Esophagus mucosa (tissue), 1 donor: ENCODE measurements around the gene FLOT2. TPM values are rescaled to one million over a fixed set of nuclear protein-coding genes. Genes with fewer than 3 reads are reported as not detected.
A peak's percentile ranks its signal among the peaks of the same experiment; 100 is the strongest.
"Not testable (repeated sequence)": the region's sequence is repeated elsewhere in the genome, so short reads cannot be mapped to it uniquely, and the experiment has no call there.

Experiments
- ATAC-seq: fragments of 200-7000 bp; cut with Tn5 transposase; one replicate; pipeline ENCODE4 v1.9.1; 2020
- total RNA-seq: library from RNA; stranded (reverse); gene quantifications from one replicate; pipeline ENCODE4 v1.2.4, GENCODE V29; 2023
- donor health status: DM: yes; HTN: yes; CAD: no.

FLOT2 gene
- total RNA-seq, 1 donor from 2014 or later, result 111 TPM

DNA sequence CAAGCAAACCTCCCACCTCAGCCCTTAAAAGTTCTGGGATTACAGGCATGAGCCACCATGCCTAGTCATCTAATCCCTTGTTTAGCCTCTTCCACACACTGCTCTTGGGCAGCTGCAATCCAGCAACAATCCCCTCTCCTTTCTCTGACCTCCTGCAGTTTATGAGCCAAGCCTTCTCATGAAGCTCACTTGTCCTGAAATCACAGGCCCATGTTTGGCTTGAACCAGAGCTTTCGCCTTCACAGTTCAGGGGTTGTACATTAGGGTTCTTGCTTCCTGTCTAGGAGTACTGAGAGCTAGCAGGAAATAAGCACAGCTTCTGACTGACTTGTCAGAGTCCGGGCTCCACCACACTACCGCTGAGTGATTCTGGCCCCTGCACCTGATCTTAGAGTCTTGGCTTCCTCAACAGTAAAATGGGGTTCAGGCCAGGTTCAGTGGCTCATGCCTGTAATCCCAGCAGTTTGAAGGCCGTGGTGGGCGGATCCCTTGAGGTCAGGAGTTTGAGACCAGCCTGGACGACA, 26.4 kb downstream of the FLOT2 start:
- peak; percentile 74 for ATAC-seq

DNA sequence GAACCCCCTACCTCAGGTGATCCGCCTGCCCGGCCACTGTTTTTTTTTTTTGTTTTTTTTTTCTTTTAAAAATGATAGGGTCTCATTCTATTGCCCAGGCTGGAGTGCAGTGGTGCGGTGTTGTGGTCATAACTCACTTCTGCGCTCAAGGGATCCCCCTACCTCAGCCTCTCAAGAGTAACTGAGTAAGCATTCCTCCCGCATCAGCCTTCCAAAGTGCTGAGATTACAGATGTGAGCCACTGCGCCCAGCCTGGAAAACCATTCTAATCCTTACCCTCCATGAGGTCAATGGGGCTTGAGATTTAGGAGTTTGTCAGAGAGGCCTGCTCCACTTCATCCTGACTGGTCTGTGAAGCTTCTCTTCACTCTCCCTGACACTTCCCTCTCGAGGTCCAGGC, 30.3 kb downstream of the FLOT2 start:
- no peak for ATAC-seq

DNA sequence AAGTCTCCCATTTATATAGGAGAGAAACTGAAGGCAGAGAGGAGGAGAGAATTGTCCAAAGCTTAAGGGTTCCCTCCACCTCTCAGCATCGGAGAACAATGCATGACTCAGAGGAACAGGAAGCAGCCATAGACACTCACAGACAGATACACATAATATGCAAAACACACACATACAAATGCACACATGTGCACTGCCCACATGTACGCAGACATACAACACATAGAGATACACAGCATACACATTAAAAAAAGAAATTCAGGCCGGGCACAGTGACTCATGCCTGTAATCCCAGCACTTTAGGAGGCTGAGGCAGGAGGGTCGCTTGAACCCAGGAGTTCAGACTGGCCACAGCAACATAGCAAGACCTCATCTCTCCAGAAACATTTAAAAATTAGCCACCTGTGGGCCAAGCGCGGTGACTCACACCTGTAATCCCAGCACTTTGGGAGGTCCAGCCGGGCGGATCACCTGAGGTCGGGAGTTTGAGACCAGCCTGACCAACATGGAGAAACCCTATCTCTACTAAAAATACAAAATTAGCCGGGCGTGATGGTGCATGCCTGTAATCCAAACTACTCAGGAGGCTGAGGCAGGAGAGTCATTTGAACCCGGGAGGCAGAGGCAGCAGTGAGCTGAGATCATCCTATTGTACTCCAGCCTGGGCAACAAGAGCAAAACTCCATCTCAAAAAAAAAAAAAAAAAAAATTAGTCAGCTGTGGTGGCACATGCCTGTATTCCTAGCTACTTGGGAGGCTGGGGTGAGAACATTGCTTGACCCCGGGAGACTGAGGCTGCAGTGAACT, 31.4 kb downstream of the FLOT2 start:
- ATAC-seq, result peak; percentile 83

DNA sequence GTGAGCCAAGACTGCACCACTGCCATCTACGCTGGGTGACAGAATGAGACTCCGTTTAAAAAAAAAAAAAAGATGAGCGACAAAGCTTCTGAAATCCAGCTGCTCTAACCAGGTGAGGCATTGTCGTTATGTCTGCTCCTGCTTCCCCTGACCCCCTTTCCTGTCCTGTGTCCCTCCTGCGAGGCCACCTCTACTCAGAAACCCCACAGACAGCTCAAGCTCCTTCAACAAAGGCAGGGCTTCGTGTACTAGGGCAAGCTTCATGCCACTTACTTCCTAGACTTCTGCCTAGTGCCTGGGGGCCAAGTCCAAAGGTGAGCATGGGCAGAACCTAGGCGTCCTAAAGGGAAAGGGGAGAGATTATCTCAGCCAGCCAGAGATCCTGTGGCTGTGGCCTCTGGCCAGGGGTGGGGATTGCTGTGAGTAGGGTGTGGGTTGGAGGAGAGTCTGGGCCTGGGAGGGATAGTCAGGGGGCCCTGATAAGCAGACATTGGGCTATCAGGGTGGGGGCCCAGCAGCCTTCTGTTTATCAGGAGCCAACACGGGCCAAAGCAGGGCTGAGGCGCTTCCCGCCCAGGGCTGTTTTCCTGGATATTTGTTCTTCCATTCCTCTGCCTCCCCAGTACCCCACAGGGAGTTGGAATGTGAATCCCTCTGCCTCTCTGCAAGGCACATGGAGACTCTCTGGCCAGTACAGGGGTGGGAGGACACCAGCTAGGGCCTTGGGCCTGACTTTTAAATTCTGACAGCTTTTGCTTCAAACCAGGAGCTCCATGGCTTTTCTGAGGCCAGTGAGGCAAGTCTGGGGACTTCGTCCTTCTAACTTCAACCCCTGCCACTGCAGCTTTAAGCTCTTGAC, 32.3 kb downstream of the FLOT2 start:
- peak; percentile 16 for ATAC-seq

DNA sequence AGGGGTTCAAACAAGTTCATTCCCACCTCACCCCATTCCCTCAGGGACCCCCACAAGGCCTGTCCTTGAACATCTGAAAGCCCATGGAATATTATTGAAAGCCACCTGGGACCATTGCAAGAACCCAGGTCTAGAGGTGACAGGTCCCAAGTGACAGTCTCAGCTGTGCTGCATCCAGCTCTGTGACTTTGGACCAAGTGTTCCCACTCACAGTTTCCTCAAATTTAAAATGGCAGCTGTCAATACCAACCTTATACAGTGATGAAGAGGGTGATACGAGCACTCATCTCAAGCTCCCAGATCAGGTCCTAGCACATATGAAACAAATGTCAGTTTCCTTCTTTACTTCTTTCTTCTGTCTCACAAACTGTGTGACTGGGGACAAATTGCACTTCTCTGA, 33.6 kb downstream of the FLOT2 start:
- no peak for ATAC-seq

DNA sequence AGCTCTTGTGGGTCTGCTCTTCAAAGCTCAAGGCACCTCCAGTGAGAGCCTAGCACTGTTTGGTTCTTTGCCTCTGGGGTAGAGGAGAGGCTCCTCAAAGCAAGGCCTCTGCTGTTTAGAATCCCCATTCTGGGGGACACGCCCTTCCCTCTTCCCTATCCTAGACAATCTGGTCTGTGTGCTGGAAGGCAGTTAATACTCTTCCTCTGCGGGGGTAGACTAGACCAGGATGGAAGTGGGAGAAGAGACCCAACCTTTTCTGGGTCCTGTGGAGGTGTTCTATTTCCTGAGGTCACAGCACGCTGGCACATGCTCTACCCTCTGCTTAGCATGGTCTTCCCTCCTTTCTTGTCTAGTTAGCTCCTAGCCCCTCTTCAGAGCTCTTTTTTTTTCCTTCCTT, 35.0 kb downstream of the FLOT2 start:
- ATAC-seq, result no peak

DNA sequence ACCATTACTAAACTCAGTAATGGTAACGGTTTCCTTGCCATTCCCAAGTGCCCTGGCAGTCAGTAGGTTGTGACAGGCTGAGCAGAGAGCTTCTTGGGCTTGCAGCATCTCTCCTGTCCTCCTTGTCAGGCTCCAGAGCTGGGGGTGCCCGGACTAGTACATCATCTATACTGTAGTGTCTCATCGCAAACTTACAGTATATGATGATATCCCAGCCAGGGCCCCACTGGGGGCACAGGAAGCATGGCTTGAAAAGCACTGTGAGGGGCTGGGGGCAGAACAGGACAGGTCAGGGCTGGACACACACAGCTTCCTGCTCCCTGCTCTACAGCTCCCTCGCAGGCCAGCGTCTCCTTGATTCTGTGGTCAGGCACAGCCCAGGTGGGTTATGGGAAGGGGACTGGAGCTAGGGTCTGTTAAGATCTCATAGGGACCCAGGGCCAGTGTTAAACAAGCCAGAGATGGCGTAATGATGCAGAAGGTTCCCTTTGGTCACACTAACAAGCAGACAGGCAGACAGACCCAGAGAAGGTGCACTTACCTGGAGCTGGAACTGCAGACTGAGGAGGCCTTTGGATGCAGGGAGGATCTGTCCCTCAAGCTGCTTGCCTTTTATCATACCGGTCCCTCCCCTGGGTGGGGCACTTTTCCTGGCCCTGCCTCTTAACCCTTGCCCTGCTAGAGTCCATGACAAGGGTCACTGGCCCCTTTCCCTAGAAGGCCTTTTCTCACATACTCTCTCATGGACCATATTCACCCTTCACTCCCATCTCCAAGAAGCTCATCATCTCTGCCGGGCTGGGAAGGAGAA, 35.9 kb downstream of the FLOT2 start:
- ATAC-seq, result no peak

DNA sequence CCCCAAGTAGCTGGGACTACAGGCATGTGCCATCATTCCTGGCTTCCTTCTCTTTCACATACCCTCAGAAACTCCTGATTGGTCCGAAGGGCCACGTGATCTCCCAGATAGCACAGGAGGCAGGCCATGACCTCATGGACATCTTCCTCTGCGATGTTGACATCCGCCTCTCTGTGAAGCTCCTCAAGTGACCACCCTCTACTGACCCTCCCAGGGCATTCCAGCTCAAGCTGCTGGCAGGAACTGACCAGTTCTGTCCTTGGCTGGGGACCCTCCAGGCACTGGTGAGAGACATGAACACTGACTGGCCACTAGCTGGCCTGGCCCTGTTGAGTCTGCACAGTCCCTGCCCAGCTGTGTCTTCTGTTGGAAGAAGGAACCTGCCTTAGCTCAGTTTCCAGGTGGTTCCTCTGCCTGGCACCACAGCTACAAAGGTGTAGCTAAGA, 37.1 kb downstream of the FLOT2 start:
- ATAC-seq, result no peak

DNA sequence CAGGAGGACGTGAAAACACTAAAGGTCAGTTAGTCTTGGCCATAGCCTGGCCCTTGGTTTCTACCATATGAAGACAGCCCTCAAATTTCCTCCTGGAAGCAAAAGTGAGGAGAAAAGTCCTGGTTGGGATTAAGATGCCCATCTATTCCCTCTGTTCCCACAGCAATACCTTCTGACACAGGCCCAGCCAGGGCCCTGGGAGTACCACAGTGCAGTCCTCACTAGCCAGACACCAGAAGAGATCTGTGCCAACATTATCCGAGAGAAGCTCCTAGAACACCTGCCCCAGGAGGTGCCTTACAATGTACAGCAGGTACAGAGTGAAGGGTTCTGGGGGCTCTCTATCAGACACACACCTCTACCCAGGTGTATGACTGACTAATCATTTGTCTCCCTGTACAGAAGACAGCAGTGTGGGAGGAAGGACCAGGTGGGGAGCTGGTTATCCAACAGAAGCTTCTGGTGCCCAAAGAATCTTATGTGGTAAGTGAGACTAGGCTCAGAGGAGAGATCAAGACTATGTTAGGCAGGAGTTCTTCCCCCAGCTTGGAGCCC, 38.7 kb downstream of the FLOT2 start:
- ATAC-seq, result no peak

DNA sequence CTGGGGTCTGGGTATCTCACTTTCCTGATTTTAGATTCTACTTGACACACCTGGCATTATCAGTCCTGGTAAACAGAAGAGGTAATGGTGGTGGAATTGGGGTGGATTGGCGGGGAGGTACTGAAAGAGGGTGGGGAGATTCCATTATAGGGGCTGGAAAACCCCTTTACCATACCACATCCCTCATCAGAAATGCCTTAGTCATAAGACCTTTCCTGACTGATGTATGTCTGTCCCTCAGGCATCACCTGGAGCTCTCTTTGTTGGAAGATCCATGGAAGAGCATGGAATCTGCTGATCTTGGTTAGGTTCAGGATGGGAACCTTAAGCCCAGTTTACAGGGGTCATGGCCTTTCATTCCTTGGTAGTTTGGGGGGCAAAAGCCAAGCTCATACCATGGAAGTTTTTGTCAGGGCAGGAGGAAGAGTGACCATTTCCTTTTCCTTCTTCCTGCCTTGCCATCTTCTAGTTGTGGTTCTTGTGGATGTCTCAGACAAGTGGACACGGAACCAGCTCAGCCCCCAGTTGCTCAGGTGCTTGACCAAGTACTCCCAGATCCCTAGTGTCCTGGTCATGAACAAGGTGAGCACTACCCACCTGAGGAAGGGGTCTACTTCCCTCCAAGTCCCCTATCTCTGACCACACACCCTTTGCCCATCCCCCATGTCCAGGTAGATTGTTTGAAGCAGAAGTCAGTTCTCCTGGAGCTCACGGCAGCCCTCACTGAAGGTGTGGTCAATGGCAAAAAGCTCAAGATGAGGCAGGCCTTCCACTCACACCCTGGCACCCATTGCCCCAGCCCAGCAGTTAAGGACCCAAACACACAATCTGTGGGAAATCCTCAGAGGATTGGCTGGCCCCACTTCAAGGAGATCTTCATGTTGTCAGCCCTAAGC, 39.4 kb downstream of the FLOT2 start:
- no peak for ATAC-seq

DNA sequence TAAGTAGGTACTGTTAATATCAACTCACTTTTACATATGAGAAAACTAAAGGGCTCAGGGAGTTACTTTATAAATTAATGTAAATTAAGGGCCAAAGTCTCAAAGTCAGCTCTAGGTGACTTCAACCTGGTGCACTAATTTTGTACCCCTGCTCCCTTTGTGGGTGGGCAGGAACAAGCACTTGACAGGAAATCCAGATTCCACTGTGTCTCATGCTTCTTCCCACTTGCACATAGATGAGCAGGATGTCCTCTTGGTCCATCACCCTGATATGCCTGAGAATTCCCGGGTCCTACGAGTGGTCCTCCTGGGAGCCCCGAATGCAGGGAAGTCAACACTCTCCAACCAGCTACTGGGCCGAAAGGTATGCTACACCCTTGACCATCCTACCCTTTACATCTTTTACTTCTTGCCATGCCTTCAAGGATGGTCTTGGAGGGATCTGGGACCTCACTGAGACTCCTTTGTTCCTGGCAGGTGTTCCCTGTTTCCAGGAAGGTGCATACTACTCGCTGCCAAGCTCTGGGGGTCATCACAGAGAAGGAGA, 41.4 kb downstream of the FLOT2 start:
- ATAC-seq, result no peak

DNA sequence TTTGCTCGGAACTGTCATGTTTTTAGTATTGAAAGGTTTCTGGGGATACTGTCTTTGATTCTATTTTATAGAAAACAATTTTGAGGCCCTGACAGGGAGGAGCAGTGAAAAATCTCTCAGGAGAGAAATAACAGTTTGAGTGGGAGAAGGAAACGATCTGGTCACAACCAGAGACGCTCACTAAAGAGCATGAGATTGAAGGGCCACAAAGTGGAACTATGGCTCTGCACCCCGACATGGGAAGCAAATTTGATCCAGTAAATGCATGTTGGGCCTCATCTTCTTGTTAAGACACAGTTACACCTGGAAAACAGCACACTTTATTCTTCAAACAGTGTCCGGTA, 42.2 kb downstream of the FLOT2 start:
- no peak for ATAC-seq

DNA sequence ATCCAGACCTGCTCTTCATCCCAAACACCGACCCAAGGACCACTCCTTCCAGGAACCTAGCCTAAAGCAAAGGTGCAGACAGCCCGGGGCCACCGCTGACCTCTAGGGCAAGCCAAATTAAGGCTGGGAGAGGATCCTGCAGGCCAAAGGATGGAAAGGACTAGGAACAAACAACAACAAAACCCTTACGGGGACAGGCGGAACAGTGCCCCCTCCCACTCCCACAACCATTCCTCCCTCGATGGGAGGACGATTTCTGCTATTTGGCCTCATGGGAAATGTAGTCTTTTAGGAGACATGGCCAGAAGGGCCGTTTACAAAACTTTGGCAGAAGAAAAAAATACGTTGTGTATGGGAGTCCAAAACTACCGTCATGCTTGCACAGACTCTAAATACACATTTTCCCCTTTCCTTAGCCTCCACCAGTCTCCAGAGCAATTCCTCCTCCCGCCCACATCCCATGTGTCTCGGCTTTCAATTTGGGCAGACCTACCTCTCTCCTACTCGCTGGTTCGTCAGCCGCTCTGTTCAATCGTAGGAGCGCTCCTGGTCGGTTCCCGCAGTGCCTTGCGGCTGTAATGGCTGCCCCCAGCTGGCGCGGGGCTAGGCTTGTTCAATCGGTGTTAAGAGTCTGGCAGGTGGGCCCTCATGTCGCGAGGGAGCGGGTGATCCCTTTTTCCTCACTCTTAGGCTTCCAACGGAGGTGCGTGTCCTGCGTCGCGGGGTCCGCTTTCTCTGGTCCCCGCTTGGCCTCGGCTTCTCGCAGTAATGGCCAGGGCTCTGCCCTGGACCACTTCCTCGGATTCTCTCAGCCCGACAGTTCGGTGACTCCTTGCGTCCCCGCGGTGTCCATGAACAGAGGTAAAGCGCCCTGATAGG, 42.8 kb downstream of the FLOT2 start, which contains the start of gene ERAL1:
ERAL1 (plus strand) TSS at position 560 of the 879 bp plus-strand sequence; CDS start at position 579, 19 bp downstream.
- ATAC-seq, result peak; percentile 94

DNA sequence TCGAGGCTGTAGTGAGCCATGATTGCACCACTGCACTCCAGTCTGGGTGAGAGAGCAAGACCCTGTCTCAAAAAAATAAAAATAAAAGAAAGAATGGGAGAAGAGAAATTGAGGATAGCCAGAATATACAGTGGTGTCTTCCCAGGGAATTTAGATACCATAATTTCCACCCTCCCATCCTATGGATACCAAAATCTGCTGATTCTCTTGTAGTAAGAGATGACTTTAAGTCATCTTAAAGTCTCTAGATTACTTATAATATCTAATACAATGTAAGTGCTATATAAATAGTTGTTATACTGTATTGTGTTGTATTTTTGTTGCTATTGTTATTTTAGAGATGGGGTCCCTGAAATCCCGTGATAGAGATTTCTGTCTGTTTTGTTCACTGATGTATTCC, 44.2 kb downstream of the FLOT2 start:
- no peak for ATAC-seq

DNA sequence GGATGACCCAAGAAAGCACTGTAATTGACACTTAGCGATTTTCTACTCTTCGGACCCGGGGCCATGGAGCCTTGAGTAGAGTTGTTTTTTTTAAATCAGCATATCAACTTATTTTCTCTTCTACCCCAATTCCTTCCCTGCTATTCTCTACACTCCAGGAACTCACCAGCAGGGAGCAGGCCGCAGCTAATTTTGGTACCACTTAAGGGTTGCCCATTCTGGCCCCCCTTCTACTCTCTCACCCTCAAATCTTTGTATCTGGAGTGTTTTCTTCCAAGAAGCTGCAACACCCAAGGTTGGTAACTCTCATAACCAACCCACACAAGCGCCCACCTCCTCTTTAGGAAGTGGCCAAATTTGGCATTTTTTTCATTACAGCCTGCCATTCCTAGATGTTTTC, 48.3 kb downstream of the FLOT2 start:
- ATAC-seq, result no peak

DNA sequence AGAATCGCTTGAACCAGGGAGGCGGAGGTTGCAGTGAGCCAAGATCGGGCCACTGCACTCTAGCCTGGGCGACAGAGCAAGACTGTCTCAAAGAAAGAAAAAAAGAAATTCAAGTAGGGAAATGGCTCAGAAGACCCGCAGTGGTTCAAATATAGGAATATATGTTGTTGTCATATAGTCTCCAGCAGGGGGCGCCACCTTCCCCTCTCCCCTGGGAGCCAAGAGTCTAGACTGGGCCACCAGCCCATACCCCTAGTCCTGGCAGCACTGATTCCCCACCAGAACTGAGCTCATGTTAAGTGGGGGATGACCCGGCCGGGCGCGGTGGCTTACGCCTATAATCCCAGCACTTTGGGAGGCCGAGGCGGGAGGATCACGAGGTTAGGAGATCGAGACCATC, 48.9 kb downstream of the FLOT2 start:
- peak; percentile 45 for ATAC-seq

DNA sequence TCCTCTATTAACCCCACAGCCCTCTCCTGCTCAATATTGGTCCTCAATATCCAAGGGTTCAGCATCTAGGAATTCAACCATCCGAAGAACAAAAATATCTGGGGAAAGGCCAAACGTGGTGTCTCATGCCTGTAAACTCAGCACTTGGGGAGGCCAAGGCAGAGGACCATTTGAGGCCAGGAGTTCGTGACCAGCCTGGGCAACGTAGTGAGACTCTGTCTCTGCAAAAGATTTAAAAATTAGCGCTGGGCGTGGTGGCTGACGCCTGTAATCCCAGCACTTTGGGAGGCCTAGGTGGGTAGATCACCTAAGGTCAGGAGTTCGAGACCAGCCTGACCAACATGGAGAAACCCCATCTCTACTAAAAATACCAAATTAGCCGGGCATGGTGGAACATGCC, 50.8 kb downstream of the FLOT2 start:
- ATAC-seq, result not testable (repeated sequence)

DNA sequence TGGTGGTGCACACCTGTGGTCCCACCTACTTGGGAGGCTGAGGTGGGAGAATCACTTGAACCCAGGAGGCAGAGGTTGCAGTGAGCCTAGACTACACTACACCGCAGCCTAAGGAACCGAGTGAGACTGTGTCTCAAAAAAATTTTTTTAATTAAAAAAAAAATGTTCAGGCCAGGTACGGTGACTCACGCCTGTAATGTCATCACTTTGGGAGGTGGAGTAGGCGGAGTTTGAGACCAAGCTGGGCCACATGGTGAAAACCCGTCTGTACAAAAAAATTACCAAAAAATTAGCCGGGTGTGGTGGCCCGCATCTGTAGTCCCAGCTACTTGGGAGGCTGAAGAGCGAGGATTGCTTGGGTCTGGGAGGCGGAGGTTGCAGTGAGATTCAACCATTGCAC, 51.3 kb downstream of the FLOT2 start:
- no peak for ATAC-seq

DNA sequence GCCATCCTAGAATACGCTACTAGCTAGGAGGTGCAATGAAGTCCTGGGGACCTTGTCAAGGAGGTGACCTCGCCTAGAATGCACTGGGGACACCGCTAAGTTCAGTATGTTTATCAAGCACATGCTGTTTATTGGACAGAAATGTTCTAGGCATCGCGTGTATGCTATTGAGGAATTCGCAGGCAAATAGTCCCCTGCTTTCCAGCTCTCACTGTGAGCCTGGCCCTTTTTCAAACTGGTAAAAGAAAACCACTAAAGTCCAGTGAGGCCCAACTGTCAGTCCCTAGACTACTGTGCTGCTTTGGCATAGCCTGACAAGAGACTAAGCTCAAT, 53.8 kb downstream of the FLOT2 start:
- ATAC-seq, result no peak
